Activated T-helper 1 cell treated with anti-CD3 and anti-CD28 coated beads, Interleukin-12 subunit alpha, Interleukin-12 subunit beta, Interleukin-2, Interleukin-4 antibody, amounts not matched to agents 30 ng/mL and 10 ng/mL and 1 ng/mL, durations not matched to agents 14 hours and 24 hours and 36 hours (primary cell): Measurements from ENCODE around the gene DMD. TPM values are rescaled to one million over a fixed set of nuclear protein-coding genes. Genes with fewer than 3 reads are reported as not detected.

Experiments used
- DNase-seq: peaks from one replicate; pipeline ENCODE4 v3.0.0; 2021; ENCODE audit warnings: low spot score
- H3K27ac Mint-ChIP-seq: one replicate; pipeline ENCODE4 v1.8.0; 2021; ENCODE audit warnings: mild to moderate bottlenecking, mixed read lengths
- H3K27me3 Mint-ChIP-seq: one replicate; pipeline ENCODE4 v1.8.0; 2022; ENCODE audit warnings: mild to moderate bottlenecking, moderate library complexity, mixed read lengths; ENCODE audit not compliant: insufficient read depth
- H3K36me3 Mint-ChIP-seq: one replicate; pipeline ENCODE4 v1.8.0; 2021; ENCODE audit warnings: low read depth, mixed read lengths
- H3K4me1 Mint-ChIP-seq: one replicate; pipeline ENCODE4 v1.8.0; 2021; ENCODE audit warnings: low read depth, mixed read lengths
- H3K4me3 Mint-ChIP-seq: one replicate; pipeline ENCODE4 v1.8.0; 2021; ENCODE audit warnings: mild to moderate bottlenecking, moderate library complexity, mixed read lengths
- H3K9me3 Mint-ChIP-seq: one replicate; pipeline ENCODE4 v1.8.0; 2021; ENCODE audit warnings: mixed read lengths
- intact Hi-C: fragments of 100-400 bp; cut with micrococcal nuclease; formaldehyde crosslinking; loops from one replicate; pipeline ENCODE4 v1.15.1; 2024
- total RNA-seq: library from RNA; stranded (reverse); gene quantifications from 2 replicates; pipeline ENCODE4 v1.2.3, GENCODE V29; 2022

Gene DMD
- total RNA-seq, 1 donor from 2014 or later, result 12.8 TPM

- no peaks in the 10 kb centered on the region for H3K36me3 Mint-ChIP-seq
- no peak overlapping the region for H3K4me3 Mint-ChIP-seq
- H3K9me3 Mint-ChIP-seq, result no peaks in the 10 kb centered on the region
- no peak for DNase-seq
- H3K27me3 Mint-ChIP-seq, result peaks cover 2% of the 10 kb centered on the region
- intact Hi-C loops, result no loop called here
- no peaks in the 10 kb centered on the region for H3K4me1 Mint-ChIP-seq
- no peak overlapping the region for H3K27ac Mint-ChIP-seq
Observed at GRCh38 chrX:31355206-31355955, 1856.0 kb downstream of the DMD start.

DNA sequence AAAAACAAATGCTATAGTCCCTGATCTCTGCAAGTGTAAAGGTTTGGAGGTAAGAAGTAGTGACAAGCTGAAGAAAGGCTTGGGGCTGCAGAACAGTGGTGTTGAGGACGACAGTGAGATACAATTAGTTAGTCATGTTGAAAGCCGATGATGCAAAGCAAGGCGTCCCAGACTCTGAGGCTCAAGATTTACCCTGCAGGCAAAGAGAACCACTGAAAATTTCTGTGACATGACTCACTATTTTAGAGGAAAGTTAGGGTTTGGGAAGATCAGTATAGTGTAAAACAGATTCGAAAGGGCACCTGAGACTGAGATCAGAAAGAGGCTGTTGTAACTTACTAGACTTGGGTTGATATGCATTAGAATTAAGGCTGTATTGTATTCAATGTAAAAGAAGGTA is 1858.3 kb downstream of the DMD start:
- intact Hi-C loops, result no loop called here
- Mint-ChIP-seq H3K4me3 (no peak overlapping the region), H3K36me3 (no peaks in the 10 kb centered on the region), H3K27ac (no peak overlapping the region), H3K4me1 (no peaks in the 10 kb centered on the region), H3K9me3 (no peaks in the 10 kb centered on the region), H3K27me3 (peaks cover 2% of the 10 kb centered on the region)
- DNase-seq, result no peak

DNA sequence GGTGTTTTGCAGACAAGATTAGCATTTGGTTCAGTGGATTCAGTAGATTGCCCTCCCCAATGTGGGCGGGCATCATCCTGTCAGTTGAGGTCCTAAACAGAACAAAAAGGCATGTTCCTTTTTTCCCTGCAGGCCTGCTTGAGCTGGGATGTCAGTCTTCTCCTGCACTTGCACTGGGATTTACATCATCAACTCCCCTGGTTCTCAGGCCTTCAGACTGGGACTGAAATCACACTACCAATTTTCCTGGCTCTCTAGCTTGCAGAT is 1860.6 kb downstream of the DMD start:
- Mint-ChIP-seq H3K36me3 (no peaks in the 10 kb centered on the region), H3K4me1 (no peaks in the 10 kb centered on the region), H3K4me3 (no peak overlapping the region), H3K27me3 (peaks cover 2% of the 10 kb centered on the region), H3K9me3 (no peaks in the 10 kb centered on the region), H3K27ac (no peak overlapping the region)
- intact Hi-C loops, result no loop called here
- DNase-seq, result no peak

- Mint-ChIP-seq H3K9me3 (no peaks in the 10 kb centered on the region), H3K4me1 (no peaks in the 10 kb centered on the region), H3K4me3 (no peak overlapping the region), H3K27me3 (peaks cover 2% of the 10 kb centered on the region), H3K36me3 (no peaks in the 10 kb centered on the region), H3K27ac (no peak overlapping the region)
- intact Hi-C loops, result no loop called here
- no peak for DNase-seq
Observed at GRCh38 chrX:31349515-31349914, 1861.8 kb downstream of the DMD start.

GRCh38 chrX:31340587-31340986 is 1870.8 kb downstream of the DMD start:
- no peaks in the 10 kb centered on the region for H3K36me3 Mint-ChIP-seq
- no peaks in the 10 kb centered on the region for H3K27me3 Mint-ChIP-seq
- H3K9me3 Mint-ChIP-seq, result no peaks in the 10 kb centered on the region
- no peak for DNase-seq
- H3K27ac Mint-ChIP-seq, result no peak overlapping the region
- intact Hi-C loops, result no loop called here
- H3K4me3 Mint-ChIP-seq, result no peak overlapping the region
- no peaks in the 10 kb centered on the region for H3K4me1 Mint-ChIP-seq

DNA sequence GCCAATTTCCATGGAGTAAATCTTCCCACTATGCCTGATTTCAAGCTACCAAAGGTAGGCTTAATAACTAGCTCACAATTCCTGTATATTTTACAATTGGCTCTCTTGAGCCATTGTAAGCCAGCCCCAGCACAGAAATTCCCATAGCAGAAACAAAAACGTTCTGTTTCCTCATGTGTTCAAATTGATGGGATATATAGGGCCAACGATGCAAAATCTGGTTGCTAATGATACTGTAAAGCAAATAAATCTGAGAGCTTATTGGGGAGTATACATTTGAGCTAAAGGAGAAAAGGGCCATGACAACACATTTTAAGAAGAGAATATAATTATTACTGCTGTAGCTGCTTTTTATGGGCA is 1872.4 kb downstream of the DMD start:
- DNase-seq, result no peak
- no peaks in the 10 kb centered on the region for H3K36me3 Mint-ChIP-seq
- H3K4me3 Mint-ChIP-seq, result no peak overlapping the region
- no peaks in the 10 kb centered on the region for H3K9me3 Mint-ChIP-seq
- no peaks in the 10 kb centered on the region for H3K27me3 Mint-ChIP-seq
- intact Hi-C loops, result no loop called here
- H3K4me1 Mint-ChIP-seq, result no peaks in the 10 kb centered on the region
- H3K27ac Mint-ChIP-seq, result no peak overlapping the region

DNA sequence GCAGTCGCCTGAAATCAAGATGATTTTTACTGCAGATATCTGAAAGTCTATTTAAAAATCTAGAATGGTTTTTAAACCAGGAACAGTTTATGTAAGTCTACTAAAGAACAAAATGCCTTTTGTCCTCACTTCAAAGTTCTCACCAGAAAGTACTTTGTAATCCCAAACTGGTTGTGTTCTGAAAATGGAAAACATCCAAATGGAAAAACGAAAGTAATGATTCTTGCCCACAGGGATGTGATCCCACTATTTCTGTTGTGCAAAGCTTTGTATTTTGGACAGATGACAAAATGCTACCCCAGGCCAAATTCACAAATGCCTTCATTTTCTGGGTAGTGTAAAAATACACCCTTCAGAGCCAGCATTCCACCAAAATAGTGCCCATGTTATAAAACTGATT is 1874.0 kb downstream of the DMD start:
- Mint-ChIP-seq H3K27ac (no peak overlapping the region), H3K36me3 (no peaks in the 10 kb centered on the region), H3K4me3 (no peak overlapping the region), H3K4me1 (no peaks in the 10 kb centered on the region), H3K9me3 (no peaks in the 10 kb centered on the region), H3K27me3 (no peaks in the 10 kb centered on the region)
- intact Hi-C loops, result no loop called here
- DNase-seq, result no peak

- Mint-ChIP-seq H3K36me3 (no peaks in the 10 kb centered on the region), H3K27ac (no peak overlapping the region), H3K27me3 (peaks cover 5% of the 10 kb centered on the region), H3K4me1 (no peaks in the 10 kb centered on the region), H3K4me3 (no peak overlapping the region), H3K9me3 (no peaks in the 10 kb centered on the region)
- intact Hi-C loops, result no loop called here
- DNase-seq, result no peak
Observed at GRCh38 chrX:31336419-31336818, 1874.9 kb downstream of the DMD start.

GRCh38 chrX:31334997-31335396 is 1876.4 kb downstream of the DMD start:
- DNase-seq, result no peak
- intact Hi-C loops, result no loop called here
- no peaks in the 10 kb centered on the region for H3K4me1 Mint-ChIP-seq
- no peak overlapping the region for H3K27ac Mint-ChIP-seq
- H3K27me3 Mint-ChIP-seq, result peaks cover 5% of the 10 kb centered on the region
- no peaks in the 10 kb centered on the region for H3K9me3 Mint-ChIP-seq
- H3K4me3 Mint-ChIP-seq, result no peak overlapping the region
- H3K36me3 Mint-ChIP-seq, result no peaks in the 10 kb centered on the region

GRCh38 chrX:31333165-31333831 is 1878.1 kb downstream of the DMD start:
- Mint-ChIP-seq H3K27ac (no peak overlapping the region), H3K4me3 (no peak overlapping the region), H3K36me3 (no peaks in the 10 kb centered on the region), H3K4me1 (no peaks in the 10 kb centered on the region), H3K9me3 (no peaks in the 10 kb centered on the region), H3K27me3 (peaks cover 5% of the 10 kb centered on the region)
- intact Hi-C loops, result no loop called here
- no peak for DNase-seq

- no peak overlapping the region for H3K27ac Mint-ChIP-seq
- no peak overlapping the region for H3K4me3 Mint-ChIP-seq
- DNase-seq, result no peak
- H3K27me3 Mint-ChIP-seq, result peaks cover 5% of the 10 kb centered on the region
- H3K36me3 Mint-ChIP-seq, result no peaks in the 10 kb centered on the region
- intact Hi-C loops, result no loop called here
- H3K9me3 Mint-ChIP-seq, result no peaks in the 10 kb centered on the region
- H3K4me1 Mint-ChIP-seq, result no peaks in the 10 kb centered on the region
Observed at GRCh38 chrX:31331928-31332327, 1879.4 kb downstream of the DMD start.

GRCh38 chrX:31331015-31331414 is 1880.3 kb downstream of the DMD start:
- Mint-ChIP-seq H3K36me3 (no peaks in the 10 kb centered on the region), H3K27me3 (peaks cover 7% of the 10 kb centered on the region), H3K4me1 (no peaks in the 10 kb centered on the region), H3K27ac (no peak overlapping the region), H3K9me3 (no peaks in the 10 kb centered on the region), H3K4me3 (no peak overlapping the region)
- intact Hi-C loops, result no loop called here
- DNase-seq, result no peak

DNA sequence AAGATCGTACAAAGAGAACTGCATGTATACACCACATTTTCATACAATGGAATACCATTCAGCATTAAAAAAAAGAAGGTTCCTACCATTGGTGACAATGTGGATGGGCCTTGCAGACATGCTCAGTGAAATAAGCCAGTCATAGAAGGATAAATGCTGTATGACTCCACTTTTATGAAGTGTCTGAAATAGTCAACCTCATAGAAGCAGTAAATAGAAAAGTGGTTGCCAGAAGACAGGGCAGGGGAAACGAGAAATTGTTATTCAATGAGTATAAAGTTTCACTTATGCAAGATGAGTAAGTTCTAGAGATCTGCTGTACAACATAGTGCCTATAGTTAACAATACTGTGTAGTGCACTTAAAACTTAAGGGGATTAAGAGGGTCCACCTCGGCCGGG is 1882.1 kb downstream of the DMD start:
- H3K4me3 Mint-ChIP-seq, result no peak overlapping the region
- H3K27ac Mint-ChIP-seq, result no peak overlapping the region
- intact Hi-C loops, result no loop called here
- H3K4me1 Mint-ChIP-seq, result no peaks in the 10 kb centered on the region
- DNase-seq, result no peak
- H3K27me3 Mint-ChIP-seq, result peaks cover 7% of the 10 kb centered on the region
- H3K36me3 Mint-ChIP-seq, result no peaks in the 10 kb centered on the region
- H3K9me3 Mint-ChIP-seq, result no peaks in the 10 kb centered on the region

GRCh38 chrX:31323658-31324057 is 1887.7 kb downstream of the DMD start:
- Mint-ChIP-seq H3K36me3 (no peaks in the 10 kb centered on the region), H3K4me3 (no peak overlapping the region), H3K27me3 (peaks cover 2% of the 10 kb centered on the region), H3K27ac (no peak overlapping the region), H3K4me1 (no peaks in the 10 kb centered on the region), H3K9me3 (no peaks in the 10 kb centered on the region)
- DNase-seq, result no peak
- intact Hi-C loops, result no loop called here
